ENCODE measurements around the gene SMIM38.

The SMIM38 gene

GRCh38 chr11:69155302-69156234 is at the start of gene SMIM38:
SMIM38 (plus strand) TSS chr11:69155935; CDS start chr11:69157847, 1,912 bp downstream.
- Histone ChIP-seq H3K4me3 (no peak within 1 kb of the TSS), H3K36me3 (ENCODE audit: insufficient read depth, low read length) (no peaks in the 10 kb centered on the region), H3K9ac (ENCODE audit: insufficient read length) (no peak within 1 kb of the TSS), H3K27ac (no peak within 1 kb of the TSS), H3K9me3 (ENCODE audit: low read depth, low read length) (no peaks in the 10 kb centered on the region)
- no peak for TF ChIP-seq FOXP2 (optimal IDR thresholded peaks at IDR 0.05; ENCODE audit: control extremely low read depth, extremely low read length, insufficient read depth)
- TF ChIP-seq EZH2 (IDR thresholded peaks at IDR 0.05): no peak
- no peak for TF ChIP-seq POLR2AphosphoS5 (IDR thresholded peaks at IDR 0.05; ENCODE audit: borderline replicate concordance, low read depth, low read length)
- DNase-seq (ENCODE audit: low read depth, low spot score): no peak

DNA sequence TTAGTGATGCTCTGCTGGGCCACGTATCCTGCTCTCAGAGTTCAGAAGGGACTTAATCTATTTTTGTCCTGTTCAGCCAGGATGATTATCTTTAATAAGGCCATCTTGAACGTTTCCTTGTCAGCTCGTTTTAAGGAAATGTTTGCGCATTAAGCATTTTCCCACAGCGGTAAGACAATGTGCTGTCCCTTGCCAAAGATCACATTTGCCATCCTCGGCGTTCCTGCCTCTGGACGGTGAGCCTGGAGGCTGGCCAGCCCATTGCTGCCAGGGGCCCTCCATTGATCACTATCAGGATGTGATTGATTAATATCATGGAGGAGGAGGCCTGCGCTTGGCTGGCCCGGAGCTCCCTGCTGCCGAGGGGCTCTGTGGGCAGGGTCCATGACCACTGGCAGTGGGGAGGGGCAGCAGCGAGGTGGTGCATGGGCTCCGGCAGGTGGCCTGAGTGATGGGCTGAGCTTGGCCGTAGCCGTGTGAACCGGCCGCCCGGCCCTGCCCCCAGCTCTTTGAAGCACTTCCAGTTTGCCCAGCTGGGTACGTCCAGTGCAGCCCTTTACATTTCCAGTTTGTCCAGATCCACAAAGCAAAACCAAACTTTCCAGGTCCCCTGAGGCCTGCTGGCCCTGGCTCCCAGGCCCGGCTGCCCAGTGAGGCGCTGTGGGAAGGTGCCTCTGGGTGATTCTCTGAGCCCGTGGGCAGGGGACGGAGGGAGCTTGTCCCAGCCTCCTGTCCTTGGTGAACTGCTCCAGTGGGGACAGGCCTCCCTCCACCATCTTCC is 49.5 kb upstream of the SMIM38 start:
- H3K9me3 ChIP-seq (ENCODE audit: low read depth, low read length): no peaks in the 10 kb centered on the region
- no peak overlapping the region; the same call in 1 of the 2 replicates for H3K27ac ChIP-seq
- H3K9ac ChIP-seq (ENCODE audit: insufficient read length): no peak overlapping the region
- H3K4me3 ChIP-seq: no peak overlapping the region
- DNase-seq (ENCODE audit: low read depth, low spot score): no peak
- TF ChIP-seq FOXP2 (optimal IDR thresholded peaks at IDR 0.05; ENCODE audit: control extremely low read depth, extremely low read length, insufficient read depth): no peak
- no peak for TF ChIP-seq EZH2 (IDR thresholded peaks at IDR 0.05)
- TF ChIP-seq POLR2AphosphoS5 (IDR thresholded peaks at IDR 0.05; ENCODE audit: borderline replicate concordance, low read depth, low read length): no peak
- H3K36me3 ChIP-seq (ENCODE audit: insufficient read depth, low read length): no peaks in the 10 kb centered on the region; the same call in 1 of the 2 replicates

- Histone ChIP-seq H3K9ac (ENCODE audit: insufficient read length) (no peak overlapping the region), H3K9me3 (ENCODE audit: low read depth, low read length) (no peaks in the 10 kb centered on the region), H3K36me3 (ENCODE audit: insufficient read depth, low read length) (no peaks in the 10 kb centered on the region; the same call in 1 of the 2 replicates), H3K27ac (no peak overlapping the region), H3K4me3 (no peak overlapping the region)
- no peak for DNase-seq (ENCODE audit: low read depth, low spot score)
- no peak for TF ChIP-seq EZH2 (IDR thresholded peaks at IDR 0.05)
- TF ChIP-seq FOXP2 (optimal IDR thresholded peaks at IDR 0.05; ENCODE audit: control extremely low read depth, extremely low read length, insufficient read depth): no peak
- no peak for TF ChIP-seq POLR2AphosphoS5 (IDR thresholded peaks at IDR 0.05; ENCODE audit: borderline replicate concordance, low read depth, low read length)
Observed at GRCh38 chr11:69107413-69107812, 48.3 kb upstream of the SMIM38 start.

- H3K9me3 ChIP-seq (ENCODE audit: low read depth, low read length): no peaks in the 10 kb centered on the region
- TF ChIP-seq EZH2 (IDR thresholded peaks at IDR 0.05) (no peak), FOXP2 (optimal IDR thresholded peaks at IDR 0.05; ENCODE audit: control extremely low read depth, extremely low read length, insufficient read depth) (no peak), POLR2AphosphoS5 (IDR thresholded peaks at IDR 0.05; ENCODE audit: borderline replicate concordance, low read depth, low read length) (no peak)
- H3K27ac ChIP-seq: no peak overlapping the region
- no peak overlapping the region for H3K4me3 ChIP-seq
- H3K9ac ChIP-seq (ENCODE audit: insufficient read length): no peak overlapping the region
- H3K36me3 ChIP-seq (ENCODE audit: insufficient read depth, low read length): no peaks in the 10 kb centered on the region; the same call in 1 of the 2 replicates
- DNase-seq (ENCODE audit: low read depth, low spot score): no peak
Observed at GRCh38 chr11:69108030-69108429, 47.7 kb upstream of the SMIM38 start.

GRCh38 chr11:69108559-69108958 is 47.2 kb upstream of the SMIM38 start:
- Histone ChIP-seq H3K36me3 (ENCODE audit: insufficient read depth, low read length) (no peaks in the 10 kb centered on the region; the same call in 1 of the 2 replicates), H3K9me3 (ENCODE audit: low read depth, low read length) (no peaks in the 10 kb centered on the region), H3K4me3 (no peak overlapping the region), H3K9ac (ENCODE audit: insufficient read length) (no peak overlapping the region), H3K27ac (no peak overlapping the region)
- no peak for DNase-seq (ENCODE audit: low read depth, low spot score)
- TF ChIP-seq POLR2AphosphoS5 (IDR thresholded peaks at IDR 0.05; ENCODE audit: borderline replicate concordance, low read depth, low read length): no peak

DNA sequence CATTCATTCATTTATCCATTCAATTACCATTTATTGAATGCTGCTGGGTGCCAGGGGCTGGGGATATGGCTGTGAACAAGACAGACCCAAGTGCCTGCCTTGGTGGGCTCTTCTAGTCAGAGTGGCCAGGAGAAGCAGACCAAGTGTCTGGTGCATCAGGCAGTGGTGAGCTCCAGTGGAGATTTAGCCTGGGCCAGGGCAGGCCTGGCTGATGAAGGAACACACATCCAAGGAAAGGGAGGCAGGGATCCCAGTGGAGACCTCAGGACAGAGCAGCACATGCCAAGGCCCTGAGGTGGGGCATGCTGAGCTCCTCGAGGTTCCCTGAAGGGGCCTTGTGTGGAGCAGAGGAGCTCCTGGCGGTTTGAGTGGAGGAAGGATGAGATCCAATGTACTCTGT is 46.6 kb upstream of the SMIM38 start:
- no peak for DNase-seq (ENCODE audit: low read depth, low spot score)
- no peak overlapping the region for H3K4me3 ChIP-seq
- TF ChIP-seq POLR2AphosphoS5 (IDR thresholded peaks at IDR 0.05; ENCODE audit: borderline replicate concordance, low read depth, low read length): no peak
- no peak for TF ChIP-seq EZH2 (IDR thresholded peaks at IDR 0.05)
- no peak for TF ChIP-seq FOXP2 (optimal IDR thresholded peaks at IDR 0.05; ENCODE audit: control extremely low read depth, extremely low read length, insufficient read depth)

GRCh38 chr11:69110451-69110850 is 45.3 kb upstream of the SMIM38 start:
- H3K4me3 ChIP-seq: no peak overlapping the region
- no peak for DNase-seq (ENCODE audit: low read depth, low spot score)
- H3K36me3 ChIP-seq (ENCODE audit: insufficient read depth, low read length): no peaks in the 10 kb centered on the region; the same call in 1 of the 2 replicates
- no peaks in the 10 kb centered on the region for H3K9me3 ChIP-seq (ENCODE audit: low read depth, low read length)
- no peak overlapping the region for H3K27ac ChIP-seq
- no peak for TF ChIP-seq EZH2 (IDR thresholded peaks at IDR 0.05)
- no peak for TF ChIP-seq FOXP2 (optimal IDR thresholded peaks at IDR 0.05; ENCODE audit: control extremely low read depth, extremely low read length, insufficient read depth)
- TF ChIP-seq POLR2AphosphoS5 (IDR thresholded peaks at IDR 0.05; ENCODE audit: borderline replicate concordance, low read depth, low read length): no peak
- H3K9ac ChIP-seq (ENCODE audit: insufficient read length): no peak overlapping the region

More for the DNA sequence above, 46.6 kb upstream of the SMIM38 start:
- Histone ChIP-seq H3K9me3 (ENCODE audit: low read depth, low read length) (no peaks in the 10 kb centered on the region), H3K36me3 (ENCODE audit: insufficient read depth, low read length) (no peaks in the 10 kb centered on the region; the same call in 1 of the 2 replicates), H3K27ac (no peak overlapping the region), H3K9ac (ENCODE audit: insufficient read length) (no peak overlapping the region)
